Spleen (tissue), 11 donors: ENCODE measurements around the gene CACNA2D2. TPM values are rescaled to one million over a fixed set of nuclear protein-coding genes. Genes with fewer than 3 reads are reported as not detected.

ENCODE experiments used
- DNase-seq: peaks from one replicate; pipeline ENCODE4 v3.0.0-alpha.2; 2020
- H3K27ac ChIP-seq, 8 donors: fragments of 200-600 bp; sonication (generic) in 7 of 8; 1 replicate in 4 of 8; 2 replicates in 4 of 8; pipeline versions ENCODE4 v1.5.0 to v1.8.0; 2016 to 2021; ENCODE audit warnings: inconsistent platforms in 4 of 8, mild to moderate bottlenecking in 4 of 8, moderate library complexity in 1 of 8
- H3K27me3 ChIP-seq, 7 donors: fragments of 200-600 bp; sonication (generic) in 6 of 7; replicated peaks in 1 of 7; 1 replicate in 4 of 7; 2 replicates in 3 of 7; pipeline versions ENCODE4 v1.5.0 to v1.8.0; 2016 to 2021; ENCODE audit warnings: inconsistent platforms in 3 of 7, mild to moderate bottlenecking in 1 of 7
- H3K36me3 ChIP-seq, 6 donors: fragments of 200-600 bp; sonication (generic) in 5 of 6; 1 replicate in 4 of 6; 2 replicates in 2 of 6; pipeline versions ENCODE4 v1.5.0 to v1.8.0; 2016 to 2021; ENCODE audit warnings: inconsistent platforms in 2 of 6
- H3K4me1 ChIP-seq, 6 donors: fragments of 200-600 bp; sonication (generic) in 5 of 6; 1 replicate in 3 of 6; 2 replicates in 3 of 6; pipeline versions ENCODE4 v1.5.0 to v1.8.0; 2016 to 2021; ENCODE audit warnings: inconsistent platforms in 3 of 6
- H3K4me3 ChIP-seq, 8 donors: fragments of 200-600 bp; sonication (generic) in 7 of 8; 1 replicate in 4 of 8; 2 replicates in 4 of 8; pipeline versions ENCODE4 v1.5.0 to v1.8.0; 2016 to 2021; ENCODE audit warnings: inconsistent platforms in 4 of 8, mild to moderate bottlenecking in 4 of 8, moderate library complexity in 2 of 8
- H3K9me3 ChIP-seq, 8 donors: fragments of 200-600 bp; sonication (generic) in 7 of 8; 1 replicate in 4 of 8; 2 replicates in 4 of 8; pipeline versions ENCODE4 v1.5.0 to v1.8.0; 2016 to 2021; ENCODE audit warnings: inconsistent platforms in 4 of 8
- POLR2A ChIP-seq, 3 donors: fragments of 450-650 bp; IDR thresholded peaks; one replicate each; pipeline ENCODE4 v1.5.1; 2017; ENCODE audit warnings: antibody characterized with exemption in 3 of 3, mild to moderate bottlenecking in 1 of 3
- POLR2AphosphoS5 ChIP-seq, 3 donors: sonication (generic); formaldehyde crosslinking; IDR thresholded peaks; one replicate each; pipeline ENCODE4 v1.5.1; 2017; ENCODE audit warnings: antibody characterized with exemption in 3 of 3
- WGBS, 5 donors: extraction: QIAGEN DNeasy Blood & Tissue Kit in 3 of 5; methylation state at CpG; one replicate each; pipeline versions ENCODE4 v1.1.5 to v1.1.7; 2013 to 2018; 5-methylcytosine and 5-hydroxymethylcytosine counted together
- intact Hi-C: fragments of 100-400 bp; cut with DNase I; formaldehyde crosslinking; loops from one replicate; pipeline ENCODE4 v1.15.0; 2023; ENCODE audit warnings: low total_unique reads
- polyA plus RNA-seq, 3 donors: library from polyadenylated mRNA; stranded (reverse); fragments of 200-250 nt; gene quantifications; one replicate each; pipeline ENCODE4 v1.2.1, GENCODE V29; 2013
- total RNA-seq, 7 donors: library from RNA; depleted of rRNA in 3 of 7; stranded (reverse); fragments of >200 nt in 3 of 7; fragmentation: NEBNext Ultra II Directional in 4 of 7; extraction: Animal tissue kit (Norgen Biotek cat#: 25700) in 4 of 7; gene quantifications; one replicate each; pipeline versions ENCODE4 v1.1.0 to v1.2.1, GENCODE V29; 2016 to 2021
- TF ChIP-seq, protein P1 (sequence below), 11 experiments: fragments of 200-600 bp in 7 of 11; fragments of 450-650 bp in 4 of 11; sonication (generic) in 4 of 11; IDR thresholded peaks in 8 of 11; conservative IDR thresholded peaks in 3 of 11; 1 replicate in 7 of 11; 2 replicates in 4 of 11; pipeline versions ENCODE4 v1.4.0 to v1.8.0; 2016 to 2021; ENCODE audit warnings: antibody characterized with exemption in 11 of 11, inconsistent platforms in 4 of 11, mild to moderate bottlenecking in 1 of 11
- donor health status: healthy with polysubstance abuse.
- donor health status: DM: no; HTN: no; CAD: no; lungs with moderate emphysema.
- donor health status: DM: no; HTN: no; CAD: no.
- donor health status: Bipolar disorder and iron deficiency.
- donor health status: healthy.
- donor health status: DM: no; HTN: no; CAD: no.
- donor health status: DM: yes; HTN: yes; CAD: no.

CACNA2D2 gene
- total and polyA plus RNA-seq, 10 donors = 0.24 to 3.2 (median 1.2) TPM

GRCh38 chr3:50478051-50478450 is 25.4 kb downstream of the CACNA2D2 start:
- no peaks in the 10 kb centered on the region for H3K27me3 ChIP-seq
- H3K27ac ChIP-seq = no peak overlapping the region
- WGBS, 5 donors = 81 to 97% (median 94%) methylated on average over 6 to 7 of the region's 7 CpGs
- intact Hi-C loops = no loop called here
- no peaks in the 10 kb centered on the region for H3K9me3 ChIP-seq
- DNase-seq = no peak
- TF ChIP-seq POLR2A (IDR thresholded peaks at IDR 0.05) = no peak
- no peak for TF ChIP-seq POLR2AphosphoS5 (IDR thresholded peaks at IDR 0.05)
- H3K36me3 ChIP-seq = no peaks in the 10 kb centered on the region
- H3K4me3 ChIP-seq = no peak overlapping the region
- peaks cover 0 to 14% (median 3%) of the 10 kb centered on the region in 6 donors for H3K4me1 ChIP-seq

DNA sequence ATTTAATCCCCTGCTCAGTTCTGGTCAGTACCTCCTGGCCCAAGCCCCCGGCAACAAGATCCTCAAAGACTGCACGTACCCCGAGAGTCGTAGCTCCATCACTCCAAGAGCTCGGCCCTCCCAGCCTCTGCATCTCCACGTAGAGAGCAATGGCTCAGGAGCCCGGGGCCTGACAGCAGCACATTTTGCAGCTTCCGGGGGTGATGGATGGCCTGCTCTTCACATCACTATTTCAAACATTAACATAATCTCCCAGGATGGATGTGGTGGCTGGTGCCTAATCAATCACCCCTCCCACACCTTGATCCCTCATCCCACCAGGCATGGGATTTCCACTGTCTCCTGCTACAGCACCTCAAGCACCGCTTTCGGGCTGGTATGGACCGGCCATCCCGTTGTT is 28.1 kb downstream of the CACNA2D2 start:
- no peak overlapping the region for H3K4me3 ChIP-seq
- no peaks in the 10 kb centered on the region for H3K36me3 ChIP-seq
- 90 to 93% (median 90%) methylated on average over 12 of the region's 12 CpGs for WGBS, 5 donors
- no peaks in the 10 kb centered on the region for H3K9me3 ChIP-seq
- intact Hi-C loops = no loop called here
- H3K27ac ChIP-seq = no peak overlapping the region
- DNase-seq = no peak
- no peaks in the 10 kb centered on the region for H3K27me3 ChIP-seq
- H3K4me1 ChIP-seq = peaks cover 0 to 5% (median 0%) of the 10 kb centered on the region in 6 donors
- TF ChIP-seq POLR2A (IDR thresholded peaks at IDR 0.05) = no peak
- no peak for TF ChIP-seq POLR2AphosphoS5 (IDR thresholded peaks at IDR 0.05)
- TF ChIP-seq, protein P1, sequence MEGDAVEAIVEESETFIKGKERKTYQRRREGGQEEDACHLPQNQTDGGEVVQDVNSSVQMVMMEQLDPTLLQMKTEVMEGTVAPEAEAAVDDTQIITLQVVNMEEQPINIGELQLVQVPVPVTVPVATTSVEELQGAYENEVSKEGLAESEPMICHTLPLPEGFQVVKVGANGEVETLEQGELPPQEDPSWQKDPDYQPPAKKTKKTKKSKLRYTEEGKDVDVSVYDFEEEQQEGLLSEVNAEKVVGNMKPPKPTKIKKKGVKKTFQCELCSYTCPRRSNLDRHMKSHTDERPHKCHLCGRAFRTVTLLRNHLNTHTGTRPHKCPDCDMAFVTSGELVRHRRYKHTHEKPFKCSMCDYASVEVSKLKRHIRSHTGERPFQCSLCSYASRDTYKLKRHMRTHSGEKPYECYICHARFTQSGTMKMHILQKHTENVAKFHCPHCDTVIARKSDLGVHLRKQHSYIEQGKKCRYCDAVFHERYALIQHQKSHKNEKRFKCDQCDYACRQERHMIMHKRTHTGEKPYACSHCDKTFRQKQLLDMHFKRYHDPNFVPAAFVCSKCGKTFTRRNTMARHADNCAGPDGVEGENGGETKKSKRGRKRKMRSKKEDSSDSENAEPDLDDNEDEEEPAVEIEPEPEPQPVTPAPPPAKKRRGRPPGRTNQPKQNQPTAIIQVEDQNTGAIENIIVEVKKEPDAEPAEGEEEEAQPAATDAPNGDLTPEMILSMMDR (IDR thresholded peaks at IDR 0.05 in 8 of 11, conservative IDR thresholded peaks at IDR 0.05 in 3 of 11) = no peak

DNA sequence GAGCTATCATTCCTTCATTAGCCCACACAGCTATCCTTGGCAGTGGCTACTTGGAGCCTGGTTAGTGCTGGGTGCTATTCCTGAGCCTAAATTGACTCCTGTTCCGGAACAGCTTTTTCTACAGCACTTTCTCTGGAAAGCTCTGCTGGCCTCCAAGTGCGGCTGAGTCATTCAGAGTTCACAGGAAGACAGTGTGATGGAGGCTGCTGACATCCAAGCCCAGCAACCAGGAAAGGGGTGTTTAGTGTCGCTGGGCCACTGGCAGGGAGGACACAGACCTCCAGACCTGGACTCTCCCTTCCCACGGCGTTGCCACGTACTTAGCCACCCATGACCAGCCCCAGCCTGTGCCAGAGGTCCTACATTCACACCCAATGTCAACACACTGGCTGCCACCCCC is 28.7 kb downstream of the CACNA2D2 start:
- 75 to 90% (median 75%) methylated on average over 5 to 6 of the region's 6 CpGs for WGBS, 5 donors
- no peak for DNase-seq
- intact Hi-C loops = no loop called here
- H3K27me3 ChIP-seq = no peaks in the 10 kb centered on the region
- no peak overlapping the region for H3K4me3 ChIP-seq
- no peaks in the 10 kb centered on the region for H3K9me3 ChIP-seq
- H3K27ac ChIP-seq = no peak overlapping the region
- H3K36me3 ChIP-seq = no peaks in the 10 kb centered on the region
- H3K4me1 ChIP-seq = peaks cover 0 to 5% (median 0%) of the 10 kb centered on the region in 6 donors
- TF ChIP-seq POLR2AphosphoS5 (IDR thresholded peaks at IDR 0.05) = no peak
- TF ChIP-seq POLR2A (IDR thresholded peaks at IDR 0.05) = no peak
- TF ChIP-seq, protein P1 (IDR thresholded peaks at IDR 0.05 in 8 of 11, conservative IDR thresholded peaks at IDR 0.05 in 3 of 11) = no peak

- TF ChIP-seq POLR2A (IDR thresholded peaks at IDR 0.05) = no peak
- TF ChIP-seq, protein P1 (IDR thresholded peaks at IDR 0.05 in 8 of 11, conservative IDR thresholded peaks at IDR 0.05 in 3 of 11) = no peak
- no peaks in the 10 kb centered on the region for H3K27me3 ChIP-seq
- 40 to 69% (median 53%) methylated on average over 5 to 10 of the region's 10 CpGs for WGBS, 5 donors
- no peak overlapping the region for H3K4me3 ChIP-seq
- H3K9me3 ChIP-seq = no peaks in the 10 kb centered on the region
- no peak overlapping the region for H3K27ac ChIP-seq
- intact Hi-C loops = no loop called here
- DNase-seq = no peak
- peaks cover 0 to 5% (median 0%) of the 10 kb centered on the region in 6 donors for H3K4me1 ChIP-seq
- H3K36me3 ChIP-seq = no peaks in the 10 kb centered on the region
Measured at GRCh38 chr3:50473768-50474167, 29.7 kb downstream of the CACNA2D2 start.

- WGBS, 5 donors = 64 to 73% (median 69%) methylated on average over 6 of the region's 6 CpGs
- no peaks in the 10 kb centered on the region for H3K36me3 ChIP-seq
- no peaks in the 10 kb centered on the region for H3K9me3 ChIP-seq
- no peak overlapping the region for H3K27ac ChIP-seq
- TF ChIP-seq POLR2A (IDR thresholded peaks at IDR 0.05) (no peak), POLR2AphosphoS5 (IDR thresholded peaks at IDR 0.05) (no peak)
- TF ChIP-seq, protein P1 (IDR thresholded peaks at IDR 0.05 in 8 of 11, conservative IDR thresholded peaks at IDR 0.05 in 3 of 11) = no peak
- no peak overlapping the region for H3K4me3 ChIP-seq
- H3K27me3 ChIP-seq = no peaks in the 10 kb centered on the region
- H3K4me1 ChIP-seq = peaks cover 0 to 5% (median 0%) of the 10 kb centered on the region in 6 donors
- DNase-seq = no peak
- intact Hi-C loops = no loop called here
Measured at GRCh38 chr3:50472958-50473357, 30.5 kb downstream of the CACNA2D2 start.
